Measurements from ENCODE around the gene METAP1.

DNA sequence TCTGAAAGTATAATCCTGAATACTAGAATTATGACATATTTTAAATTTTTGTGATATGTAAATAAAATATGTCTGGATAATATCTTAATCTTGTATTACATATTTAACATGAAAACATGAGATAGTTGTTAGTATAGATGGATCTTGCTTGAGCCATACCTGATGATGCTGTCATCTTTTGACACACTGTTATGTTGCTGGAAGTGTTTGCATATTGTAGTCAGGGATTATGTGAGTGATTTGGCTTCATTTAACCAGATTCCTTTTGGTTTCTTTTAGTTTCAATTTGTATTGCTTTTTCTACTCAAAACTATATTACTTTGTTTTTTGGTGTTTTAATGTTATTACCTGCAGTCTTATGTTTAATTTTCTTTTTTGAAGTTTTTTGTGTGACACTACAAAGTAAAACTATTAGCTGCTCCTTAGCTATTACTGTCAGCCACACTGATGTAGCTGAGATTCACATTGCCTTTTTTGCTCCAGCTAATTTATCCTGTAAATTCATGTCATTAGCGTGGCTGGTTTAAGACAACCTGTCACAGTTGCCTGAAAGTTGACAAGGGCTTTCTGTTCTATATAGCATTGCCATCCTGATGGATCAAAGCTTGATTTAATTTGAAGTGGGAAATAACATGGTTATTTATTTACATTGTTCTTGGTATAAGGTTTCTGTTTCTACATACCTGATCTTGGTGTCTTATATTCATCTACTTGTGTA lies 33.7 kb downstream of the METAP1 start:
- TF ChIP-seq TAF1 (IDR thresholded peaks at IDR 0.05; ENCODE audit: low read depth, low read length) = no peak
- TF ChIP-seq, protein P1, sequence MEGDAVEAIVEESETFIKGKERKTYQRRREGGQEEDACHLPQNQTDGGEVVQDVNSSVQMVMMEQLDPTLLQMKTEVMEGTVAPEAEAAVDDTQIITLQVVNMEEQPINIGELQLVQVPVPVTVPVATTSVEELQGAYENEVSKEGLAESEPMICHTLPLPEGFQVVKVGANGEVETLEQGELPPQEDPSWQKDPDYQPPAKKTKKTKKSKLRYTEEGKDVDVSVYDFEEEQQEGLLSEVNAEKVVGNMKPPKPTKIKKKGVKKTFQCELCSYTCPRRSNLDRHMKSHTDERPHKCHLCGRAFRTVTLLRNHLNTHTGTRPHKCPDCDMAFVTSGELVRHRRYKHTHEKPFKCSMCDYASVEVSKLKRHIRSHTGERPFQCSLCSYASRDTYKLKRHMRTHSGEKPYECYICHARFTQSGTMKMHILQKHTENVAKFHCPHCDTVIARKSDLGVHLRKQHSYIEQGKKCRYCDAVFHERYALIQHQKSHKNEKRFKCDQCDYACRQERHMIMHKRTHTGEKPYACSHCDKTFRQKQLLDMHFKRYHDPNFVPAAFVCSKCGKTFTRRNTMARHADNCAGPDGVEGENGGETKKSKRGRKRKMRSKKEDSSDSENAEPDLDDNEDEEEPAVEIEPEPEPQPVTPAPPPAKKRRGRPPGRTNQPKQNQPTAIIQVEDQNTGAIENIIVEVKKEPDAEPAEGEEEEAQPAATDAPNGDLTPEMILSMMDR (IDR thresholded peaks at IDR 0.05; ENCODE audit: control extremely low read depth in 1 of 3, insufficient read depth in 1 of 3, low read depth in 1 of 3, low read length in 3 of 3) = no peak
